Measurements from ENCODE around the gene SPSB4.
"Not testable (repeated sequence)": the region's sequence is repeated elsewhere in the genome, so short reads cannot be mapped to it uniquely, and the experiment has no call there.

The SPSB4 gene

DNA sequence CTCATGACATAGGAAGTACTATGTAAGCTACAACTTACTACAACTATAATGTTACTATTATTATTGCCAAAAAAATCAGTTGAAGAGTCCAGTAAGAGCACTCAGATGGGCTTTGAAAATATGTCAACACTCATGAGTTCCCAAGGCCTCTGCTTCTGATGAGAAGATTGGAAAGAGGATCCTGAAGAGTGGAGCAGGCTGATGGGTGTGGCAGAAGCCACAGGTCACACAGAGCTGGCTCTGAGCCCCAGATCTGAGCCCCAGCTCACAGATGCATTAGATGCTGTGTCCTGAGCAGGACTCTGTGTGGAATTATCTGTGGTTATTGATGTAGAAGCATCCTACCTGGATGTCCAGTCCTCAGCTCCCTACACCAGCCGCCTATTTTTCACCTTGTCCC is 65.6 kb downstream of the SPSB4 start:
- no peak for DNase-seq (ENCODE audit: low read depth)

DNA sequence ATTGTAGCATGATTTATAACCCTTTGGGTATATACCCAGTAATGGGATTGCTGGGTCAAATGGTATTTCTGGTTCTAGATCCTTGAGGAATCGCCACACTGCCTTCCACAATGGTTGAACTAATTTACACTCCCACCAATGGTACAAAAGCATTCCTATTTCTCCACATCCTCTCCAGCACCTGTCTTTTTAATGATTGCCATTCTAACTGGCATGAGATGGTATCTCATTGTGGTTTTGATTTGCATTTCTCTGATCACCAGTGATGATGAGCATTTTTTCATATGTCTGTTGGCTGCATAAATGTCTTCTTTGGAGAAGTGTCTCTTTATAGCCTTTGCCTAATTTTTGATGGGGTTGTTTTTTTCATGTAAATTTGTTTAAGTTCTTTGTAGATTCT is 66.8 kb downstream of the SPSB4 start:
- not testable (repeated sequence) for DNase-seq (ENCODE audit: low read depth)

DNA sequence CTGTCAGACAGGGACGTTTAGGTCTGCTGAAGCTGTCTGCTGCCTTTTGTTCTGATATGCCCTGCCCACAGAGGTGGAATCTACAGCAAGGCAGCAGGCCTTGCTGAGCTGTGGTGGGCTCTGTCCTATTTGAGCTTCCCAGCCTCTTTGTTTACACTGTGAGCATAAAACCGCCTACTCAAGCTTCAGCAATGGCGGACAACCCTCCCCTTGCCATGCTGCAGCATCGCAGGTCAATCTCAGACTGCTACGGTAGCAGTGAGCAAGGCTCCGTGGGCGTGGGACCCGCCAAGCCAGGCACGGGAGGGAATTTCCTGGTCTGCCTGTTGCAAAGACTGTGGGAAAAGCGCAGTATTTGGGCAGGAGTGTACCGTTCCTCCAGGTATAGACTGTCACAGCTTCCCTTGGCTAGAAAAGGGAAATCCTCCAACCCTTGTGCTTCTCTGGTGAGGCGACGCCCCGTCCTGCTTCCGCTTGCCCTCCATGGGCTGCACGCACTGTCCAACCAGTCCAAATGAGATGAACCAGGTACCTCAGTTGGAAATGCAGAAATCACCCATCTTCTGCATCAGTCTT is 71.4 kb downstream of the SPSB4 start:
- no peak for DNase-seq (ENCODE audit: low read depth)

DNA sequence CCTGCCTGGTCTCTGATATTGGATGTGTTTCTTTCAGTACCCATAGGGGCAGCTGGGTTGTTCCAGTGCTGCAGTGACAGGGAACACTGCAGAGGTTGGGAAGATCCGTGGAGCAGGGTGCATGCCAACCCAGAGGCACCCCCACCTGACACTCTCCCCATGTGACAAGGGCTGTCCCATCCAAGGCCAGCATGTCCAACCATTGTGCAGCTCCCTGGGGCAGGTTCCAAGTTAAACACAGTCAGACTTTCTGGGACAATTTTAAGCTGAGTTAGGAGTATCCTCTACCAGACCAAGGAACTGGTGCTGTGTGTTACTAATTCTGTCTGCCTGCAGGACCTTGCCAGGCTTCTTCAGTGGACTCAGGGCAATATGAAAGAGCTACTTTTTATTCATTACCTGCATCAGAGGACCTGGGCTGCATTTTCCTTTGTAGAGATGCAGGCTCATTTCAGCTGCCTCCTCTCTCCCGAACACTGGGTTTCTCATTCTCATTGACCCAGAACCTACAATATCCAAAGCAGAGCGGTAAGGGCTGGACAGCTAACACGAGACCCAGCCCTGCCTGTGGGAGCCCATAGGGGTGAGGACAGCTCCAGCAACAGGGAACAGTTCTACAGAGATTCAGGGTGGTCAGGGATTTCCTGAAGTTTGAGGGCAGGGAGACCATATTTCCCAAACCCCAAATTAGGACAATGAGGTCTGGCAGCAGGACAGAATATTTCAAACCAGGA is 72.7 kb downstream of the SPSB4 start:
- no peak for DNase-seq (ENCODE audit: low read depth)

DNA sequence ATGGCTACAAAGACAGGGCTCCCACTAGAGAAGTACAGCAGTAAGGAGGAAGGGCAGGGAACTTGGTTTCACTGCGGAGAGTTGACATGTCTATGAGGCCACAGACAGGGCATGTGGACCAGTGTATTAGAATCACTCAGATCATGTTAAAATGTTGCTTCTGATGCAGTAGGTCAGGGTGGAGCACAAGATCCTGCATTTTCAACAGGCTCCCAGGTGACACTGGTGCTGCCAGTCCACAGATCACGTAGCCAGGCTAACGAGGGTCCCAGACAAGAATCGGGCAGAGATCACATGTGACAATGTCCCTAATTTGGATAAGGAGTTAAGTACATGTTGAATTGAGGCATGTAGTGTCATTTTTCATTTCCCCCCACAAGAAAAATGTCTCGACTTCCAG is 73.6 kb downstream of the SPSB4 start:
- DNase-seq (ENCODE audit: low read depth): no peak

DNA sequence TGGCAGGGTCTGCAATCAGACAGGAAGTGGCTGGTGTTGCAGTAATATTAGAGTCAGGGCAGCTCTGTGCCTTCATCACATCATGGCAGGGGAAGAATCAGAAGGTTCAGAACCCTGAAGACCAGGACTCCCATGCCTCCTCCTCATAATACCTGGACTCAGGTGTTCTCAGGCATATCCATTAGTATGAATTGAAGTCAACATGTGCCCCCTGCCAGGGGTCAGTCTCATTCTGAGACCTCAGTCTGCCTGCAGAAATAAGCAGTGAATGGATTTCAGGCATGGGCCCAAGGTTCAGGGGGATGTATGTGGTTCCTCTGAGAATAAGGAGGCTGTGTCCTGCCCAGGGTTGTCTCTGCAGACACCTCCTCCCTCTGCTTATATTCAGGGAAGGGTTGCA is 74.2 kb downstream of the SPSB4 start:
- no peak for DNase-seq (ENCODE audit: low read depth)

DNA sequence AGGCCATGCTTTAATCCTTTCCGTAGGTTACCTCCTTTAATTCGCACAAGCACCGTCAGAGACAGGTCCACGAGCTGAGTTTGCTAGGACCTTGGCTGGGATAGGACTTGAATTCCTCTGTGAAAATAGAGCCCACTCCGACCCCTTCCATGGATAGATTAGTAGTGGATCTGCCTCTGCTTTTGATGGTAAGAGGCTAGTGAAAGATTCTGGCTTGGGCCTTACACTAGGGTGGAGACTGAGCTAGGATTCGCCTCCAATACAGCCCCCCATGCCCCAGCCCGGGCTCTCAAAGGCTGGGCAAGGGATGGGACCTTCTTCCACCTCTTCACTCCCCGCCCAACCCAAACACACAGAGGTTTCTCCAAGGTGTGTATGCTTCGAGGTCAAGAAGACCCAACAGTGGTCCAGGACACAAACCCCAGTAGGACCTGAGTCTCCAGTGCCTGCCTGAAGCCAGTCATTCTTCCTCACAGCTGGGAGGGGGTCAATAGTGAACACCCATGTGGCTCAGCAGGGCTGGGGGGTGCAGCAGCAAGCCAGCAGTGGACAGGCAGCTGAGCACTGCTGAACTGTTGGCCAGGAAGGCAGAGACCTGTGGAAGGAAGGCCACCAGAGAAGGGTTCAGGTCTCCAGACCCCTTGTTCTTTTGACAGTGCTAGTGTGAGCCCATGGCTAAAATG is 75.7 kb downstream of the SPSB4 start:
- DNase-seq (ENCODE audit: low read depth): no peak

DNA sequence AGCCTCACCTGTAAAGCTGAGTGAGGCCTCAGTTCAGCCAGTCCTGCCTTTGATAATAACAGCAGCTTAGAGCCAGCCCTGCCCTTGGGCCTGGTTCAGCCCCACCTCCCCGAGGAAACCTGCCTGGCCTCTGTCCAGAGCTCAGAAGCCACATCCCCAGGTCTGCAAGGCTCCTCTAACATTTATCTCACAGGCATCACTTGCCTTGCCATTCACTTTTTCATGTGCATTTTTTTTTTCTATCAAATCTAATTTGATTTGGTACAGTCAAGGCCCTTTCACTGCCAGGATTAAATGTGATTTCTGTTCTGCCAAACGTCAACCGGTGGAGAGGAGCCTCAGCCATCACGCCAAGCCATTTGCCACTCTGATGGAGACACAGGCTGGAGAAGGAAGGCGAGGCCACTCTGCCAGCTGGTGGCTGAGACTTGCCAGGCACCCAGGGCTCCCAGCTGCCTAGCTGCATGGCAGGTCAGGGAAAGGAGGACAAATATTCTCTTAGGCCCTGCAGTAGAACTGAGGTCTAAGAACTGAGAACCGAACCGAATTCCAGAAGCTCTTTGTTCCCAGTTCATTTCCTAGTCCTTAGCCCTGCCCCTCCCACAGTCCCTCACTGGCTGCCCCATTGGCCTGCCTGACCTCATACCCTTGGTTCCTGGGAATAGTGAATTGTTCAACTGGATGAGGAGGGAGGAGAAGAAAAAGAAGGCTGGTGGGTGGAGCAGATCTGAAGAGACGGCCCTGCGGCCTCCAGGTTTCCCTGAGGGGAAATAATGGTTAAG is 76.4 kb downstream of the SPSB4 start:
- DNase-seq (ENCODE audit: low read depth): no peak

DNA sequence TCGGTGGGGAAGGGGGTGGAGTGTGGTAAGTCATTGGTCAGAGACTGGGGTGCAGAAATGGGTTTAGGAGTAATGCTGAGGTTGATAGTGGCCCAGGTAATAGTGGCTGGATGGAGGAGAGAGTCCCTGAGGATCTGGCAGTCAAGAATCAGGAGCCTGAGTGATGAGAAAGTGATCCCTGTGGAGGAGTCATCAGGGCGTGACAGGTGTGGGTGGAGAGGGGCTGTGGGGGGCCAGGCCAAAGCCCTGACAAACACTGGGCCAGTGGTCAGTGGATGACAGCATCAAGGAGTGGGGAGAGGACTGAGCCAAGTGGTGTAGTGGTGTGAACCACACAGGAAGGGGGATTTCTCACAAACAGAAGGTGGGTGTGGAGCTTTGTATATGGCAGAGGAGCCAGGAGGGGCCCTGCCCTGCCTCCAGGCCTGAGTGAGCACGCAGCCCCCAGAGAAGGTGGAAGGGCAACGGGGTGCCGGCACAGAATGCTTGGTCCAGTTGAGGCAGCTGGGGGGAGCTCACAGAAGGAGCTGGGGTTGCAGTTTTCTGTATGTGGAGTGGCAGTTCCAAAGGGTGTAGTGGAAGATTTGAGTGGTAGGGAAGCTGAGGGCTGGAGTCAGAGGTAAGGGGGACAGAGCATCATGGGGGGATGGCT is 77.1 kb downstream of the SPSB4 start:
- no peak for DNase-seq (ENCODE audit: low read depth)

DNA sequence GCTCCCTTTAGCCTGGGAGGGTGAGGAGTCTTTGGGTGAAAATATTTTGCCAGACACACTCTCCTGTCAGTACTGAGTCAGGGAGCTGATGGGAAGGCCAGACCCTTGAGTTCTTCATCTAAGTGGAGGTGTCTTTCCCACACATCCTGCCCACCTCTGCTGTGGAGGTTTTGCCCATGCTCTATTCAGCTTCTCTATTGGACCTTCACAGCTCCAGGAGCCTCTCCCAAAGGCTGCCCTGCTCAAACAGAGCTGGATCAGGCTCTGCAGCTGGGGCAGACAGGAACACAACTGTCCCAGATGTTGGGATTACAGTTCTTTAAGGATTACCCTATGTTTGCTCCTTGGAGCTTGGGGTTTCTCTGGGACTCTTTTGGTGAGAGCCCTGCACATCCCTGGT is 77.9 kb downstream of the SPSB4 start:
- no peak for DNase-seq (ENCODE audit: low read depth)

DNA sequence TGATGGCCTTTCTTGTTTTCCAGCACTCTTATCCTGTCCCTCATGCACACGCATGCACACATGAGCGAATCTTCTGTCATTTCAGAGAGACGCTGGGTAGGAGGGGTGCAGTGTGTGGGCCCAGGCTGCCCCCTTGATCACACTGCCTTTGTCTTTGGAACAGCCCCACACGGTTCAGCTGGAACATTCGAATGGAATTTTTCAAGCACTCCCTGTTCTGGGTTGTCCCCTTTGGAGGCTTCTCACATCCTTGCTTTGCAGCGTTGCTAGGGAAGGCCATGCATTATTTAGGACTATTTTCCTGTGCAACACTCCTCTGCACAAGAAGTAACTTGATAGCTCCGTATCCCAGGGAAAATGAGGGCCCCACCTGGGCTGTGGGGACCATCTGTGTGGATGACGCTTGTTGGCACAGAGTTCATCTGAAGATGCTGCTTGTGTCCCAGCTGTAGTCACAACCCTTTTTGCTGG is 78.4 kb downstream of the SPSB4 start:
- DNase-seq (ENCODE audit: low read depth): no peak

DNA sequence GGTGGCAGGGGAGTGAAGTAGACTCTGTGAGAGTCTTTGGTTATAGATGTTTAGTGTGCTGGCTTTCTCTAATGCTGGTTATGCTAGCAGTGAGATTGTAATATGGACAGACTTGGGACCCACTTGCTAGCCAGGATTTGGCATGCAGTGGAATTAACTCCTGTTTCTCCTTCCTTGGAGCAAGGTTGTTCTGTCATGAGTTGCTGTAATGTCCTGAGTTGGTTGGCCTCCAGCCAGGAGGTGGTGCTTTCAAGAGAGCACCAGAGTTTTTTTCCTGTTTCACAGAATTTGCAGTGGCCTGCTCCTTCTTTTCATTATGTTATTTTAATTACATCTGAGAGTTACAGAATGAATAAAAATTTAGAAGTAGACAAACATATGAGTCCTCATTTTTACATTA is 92.4 kb downstream of the SPSB4 start:
- no peak for DNase-seq (ENCODE audit: low read depth)

DNA sequence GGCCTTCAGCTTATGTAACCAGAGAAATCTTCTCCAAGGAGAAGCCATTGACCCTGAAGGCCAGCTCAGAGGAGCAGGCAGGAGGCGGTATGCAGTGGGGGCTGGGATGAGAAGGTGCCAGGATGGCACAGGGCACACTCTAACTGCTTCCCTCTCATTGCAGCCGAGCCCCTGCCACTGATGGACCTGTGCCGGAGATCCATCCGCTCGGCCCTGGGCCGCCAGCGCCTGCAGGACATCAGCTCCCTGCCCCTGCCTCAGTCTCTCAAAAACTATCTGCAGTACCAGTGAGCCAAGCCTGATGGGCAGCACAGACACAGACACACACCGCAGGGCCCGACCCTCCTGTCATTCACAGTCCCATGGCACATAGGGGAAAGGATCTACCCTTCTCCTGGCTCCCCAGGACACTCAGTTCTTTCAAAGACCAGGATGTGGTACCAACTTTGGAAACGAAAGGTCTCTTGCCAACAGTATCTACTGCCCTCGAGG is 95.9 kb downstream of the SPSB4 start:
- DNase-seq (ENCODE audit: low read depth): no peak

DNA sequence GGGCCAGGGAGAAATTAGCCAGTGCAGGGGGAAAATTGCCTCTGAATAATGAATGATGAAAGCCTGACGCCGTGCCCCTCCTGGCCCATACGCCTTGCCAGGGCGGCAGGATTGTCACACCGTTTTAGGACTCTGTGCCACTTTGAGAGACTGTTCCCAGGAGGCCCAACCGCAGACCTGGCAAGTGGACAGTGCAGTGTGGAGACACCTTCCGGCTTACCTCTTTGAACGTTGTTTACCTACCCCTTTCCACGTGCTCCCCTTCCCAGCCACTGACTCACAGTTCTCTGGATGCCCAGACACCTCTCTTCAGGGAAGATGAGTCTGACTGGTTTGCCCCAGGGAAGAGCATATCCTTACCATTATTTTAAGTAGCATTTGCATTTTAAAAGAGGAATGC is 96.5 kb downstream of the SPSB4 start:
- no peak for DNase-seq (ENCODE audit: low read depth)

DNA sequence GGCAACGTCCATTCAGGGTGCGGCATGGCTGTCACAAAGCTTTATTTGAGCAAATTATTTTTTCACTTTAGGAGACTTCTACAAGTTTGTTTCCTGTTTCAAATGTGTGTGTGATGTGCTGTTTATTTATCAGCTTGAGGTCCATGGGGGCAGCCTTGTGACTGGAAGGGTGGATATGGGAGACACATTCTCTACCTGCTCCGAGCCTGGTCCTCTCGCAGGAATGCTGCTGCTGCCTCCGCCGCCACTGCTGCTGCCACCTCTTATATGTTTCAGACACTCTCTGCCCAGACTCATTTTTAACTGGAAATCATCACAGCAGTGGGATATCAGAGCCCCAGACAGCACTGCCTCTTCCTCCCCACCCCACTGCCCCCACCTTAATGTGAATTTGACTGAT is 97.0 kb downstream of the SPSB4 start:
- DNase-seq (ENCODE audit: low read depth): no peak

DNA sequence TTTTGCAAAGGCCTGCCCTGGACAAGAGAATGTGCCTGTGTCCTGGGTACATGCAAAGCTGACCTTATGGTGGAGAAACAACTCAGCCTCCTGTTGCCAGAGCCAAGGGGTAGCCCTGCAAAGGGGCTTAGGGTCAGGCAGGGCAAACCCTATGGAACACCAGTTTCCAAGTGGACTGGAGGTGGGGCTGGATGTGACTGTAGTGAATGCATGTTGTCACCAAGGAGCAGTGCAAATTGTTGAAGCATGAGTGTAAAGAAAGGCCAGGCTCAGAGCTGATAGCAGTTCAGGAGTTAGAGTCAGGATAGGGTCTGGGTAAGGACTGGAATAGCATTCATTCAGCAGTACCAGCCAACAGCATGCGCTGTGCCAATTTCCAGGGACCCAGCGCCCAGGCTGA is 97.6 kb downstream of the SPSB4 start:
- DNase-seq (ENCODE audit: low read depth): no peak

DNA sequence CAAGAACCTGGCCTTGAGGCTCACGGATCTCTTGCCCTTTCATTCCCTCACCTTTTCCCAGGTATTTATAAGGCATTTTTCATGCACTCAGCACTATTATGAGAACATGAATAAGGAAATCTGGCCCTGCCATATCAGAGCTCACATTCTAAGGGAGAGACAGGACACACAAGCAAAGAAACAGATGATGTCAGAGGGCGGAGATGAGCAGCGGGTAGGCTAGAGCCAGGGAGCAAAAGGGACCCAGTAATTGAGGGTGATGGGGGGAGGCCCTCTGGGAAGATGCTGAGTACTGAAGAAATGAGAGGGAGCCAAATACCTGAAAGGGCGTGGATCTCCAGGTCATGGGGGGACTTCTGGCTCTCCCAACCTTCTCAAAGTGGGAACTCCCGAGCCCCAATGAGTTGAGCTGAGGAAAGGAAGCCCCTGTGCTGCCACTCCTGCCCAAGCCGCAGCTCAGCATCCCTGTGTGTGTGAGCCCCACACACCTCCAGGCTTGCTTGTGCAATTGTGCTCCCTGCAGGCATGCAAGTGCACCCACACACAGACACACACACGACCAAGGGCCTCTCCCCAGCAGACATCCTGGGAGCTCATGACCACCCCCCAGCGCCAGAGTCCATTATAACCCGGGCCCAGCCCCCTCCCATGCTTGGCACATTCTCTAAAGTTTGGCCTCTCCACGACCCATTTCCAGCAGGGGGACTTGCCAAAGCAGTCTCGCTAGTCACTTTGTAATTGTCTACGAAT is 99.1 kb downstream of the SPSB4 start:
- no peak for DNase-seq (ENCODE audit: low read depth)

DNA sequence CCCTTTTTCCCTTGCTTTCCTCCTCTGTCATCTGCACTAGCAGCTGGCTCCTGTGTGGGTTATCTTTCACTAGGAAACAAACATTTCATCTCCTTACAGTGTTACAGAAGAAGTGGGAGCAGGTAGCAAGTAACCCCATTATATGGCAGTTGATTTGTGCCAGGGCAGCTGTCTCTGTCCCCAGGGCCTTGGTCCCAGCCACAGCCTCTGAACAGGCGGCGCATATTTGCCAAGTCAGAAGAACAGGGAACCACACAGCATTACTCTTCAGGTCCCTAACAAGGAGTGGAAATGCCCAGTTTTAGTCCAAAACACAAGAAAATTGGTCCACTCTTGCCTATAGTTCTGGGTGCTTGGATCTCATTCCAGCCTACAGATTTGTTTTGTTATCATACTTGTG is 99.8 kb downstream of the SPSB4 start:
- DNase-seq (ENCODE audit: low read depth): no peak

DNA sequence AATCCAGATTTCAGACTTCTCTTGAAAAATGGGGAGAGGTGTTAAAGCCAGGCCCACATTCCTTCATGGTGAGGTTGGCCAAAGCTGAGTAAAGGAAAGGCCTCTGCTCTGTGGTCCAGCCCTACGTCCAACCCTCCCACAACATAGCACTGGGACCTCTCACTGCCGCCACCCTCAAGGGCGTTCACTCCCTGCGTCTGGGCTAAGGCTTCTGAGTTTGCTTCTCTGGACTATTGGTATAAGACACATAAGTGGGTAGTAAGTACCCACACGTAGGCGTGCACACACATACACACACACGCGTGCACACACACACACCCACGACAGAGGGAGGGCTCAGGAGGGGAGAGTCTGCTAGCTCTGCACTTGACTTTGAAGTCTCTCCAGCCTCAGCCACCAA is 100.3 kb downstream of the SPSB4 start:
- no peak for DNase-seq (ENCODE audit: low read depth)

DNA sequence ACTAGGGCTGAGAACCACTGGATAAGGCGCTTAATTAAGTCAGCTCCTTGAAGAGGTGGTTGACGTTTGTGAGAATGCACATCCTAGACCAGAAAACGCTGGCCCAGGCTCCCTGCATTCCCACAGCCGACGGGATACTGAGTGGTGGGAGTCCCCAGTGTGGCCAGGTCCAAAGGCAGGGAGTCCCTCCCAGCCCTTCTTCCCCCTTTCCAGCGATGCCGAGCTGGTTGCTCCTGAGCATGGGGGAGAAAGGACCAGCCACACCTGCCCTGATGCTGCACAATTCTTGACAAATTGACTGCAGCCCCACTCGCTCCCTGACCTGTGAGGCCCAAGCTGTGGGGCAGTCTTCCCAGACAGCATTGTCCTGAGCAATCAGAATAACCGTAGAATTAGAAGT is 101.0 kb downstream of the SPSB4 start:
- no peak for DNase-seq (ENCODE audit: low read depth)
